Right lung (tissue), 5 donors: ENCODE data around the gene ATN1. TPM values are rescaled to one million over a fixed set of nuclear protein-coding genes. Genes with fewer than 3 reads are reported as not detected.

Experiments
- DNase-seq, 2 donors: peaks; one replicate each; pipeline ENCODE4 v3.0.0-alpha.2; 2013
- polyA plus RNA-seq, 5 donors: library from polyadenylated mRNA; unstranded; fragments of 120-200 nt; gene quantifications; one replicate each; pipeline versions ENCODE4 v1.2.1 to v1.2.3, GENCODE V29; 2013; ENCODE audit warnings: inconsistent platforms in 1 of 5, low replicate concordance in 1 of 5; ENCODE audit not compliant: insufficient read length in 5 of 5, insufficient read depth in 1 of 5

Gene ATN1
- polyA plus RNA-seq, 5 donors, result 80.2 to 135 (median 118) TPM

- no peak for DNase-seq
Observed at GRCh38 chr12:6956021-6956727, 28.4 kb downstream of the ATN1 start.

- DNase-seq, result no peak
Observed at GRCh38 chr12:6957151-6957701, 29.5 kb downstream of the ATN1 start.

GRCh38 chr12:6957741-6958608, 30.2 kb downstream of the ATN1 start:
- DNase-seq, result no peak

DNA sequence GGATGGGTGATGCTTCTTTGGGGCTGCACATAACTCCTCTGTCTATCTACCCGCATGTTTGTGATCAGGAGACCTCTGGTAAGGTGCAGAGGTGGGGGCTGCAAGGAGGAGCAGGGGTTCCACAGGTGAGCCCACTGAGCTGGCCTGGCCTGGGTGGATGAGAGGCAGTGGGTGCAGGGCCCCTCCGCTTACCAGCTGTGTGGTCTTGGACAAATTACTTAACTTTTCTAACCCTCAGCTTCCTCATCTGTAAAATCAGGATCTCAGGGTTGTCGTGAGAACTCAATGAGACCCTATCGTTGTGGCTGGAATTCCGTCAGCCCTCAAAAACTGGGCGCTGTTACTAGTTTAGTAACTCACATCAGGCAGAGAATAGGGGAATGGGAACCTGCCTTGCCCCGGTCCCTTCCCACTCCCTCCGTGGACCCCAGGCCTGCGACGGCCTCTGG, 30.9 kb downstream of the ATN1 start:
- no peak for DNase-seq

DNA sequence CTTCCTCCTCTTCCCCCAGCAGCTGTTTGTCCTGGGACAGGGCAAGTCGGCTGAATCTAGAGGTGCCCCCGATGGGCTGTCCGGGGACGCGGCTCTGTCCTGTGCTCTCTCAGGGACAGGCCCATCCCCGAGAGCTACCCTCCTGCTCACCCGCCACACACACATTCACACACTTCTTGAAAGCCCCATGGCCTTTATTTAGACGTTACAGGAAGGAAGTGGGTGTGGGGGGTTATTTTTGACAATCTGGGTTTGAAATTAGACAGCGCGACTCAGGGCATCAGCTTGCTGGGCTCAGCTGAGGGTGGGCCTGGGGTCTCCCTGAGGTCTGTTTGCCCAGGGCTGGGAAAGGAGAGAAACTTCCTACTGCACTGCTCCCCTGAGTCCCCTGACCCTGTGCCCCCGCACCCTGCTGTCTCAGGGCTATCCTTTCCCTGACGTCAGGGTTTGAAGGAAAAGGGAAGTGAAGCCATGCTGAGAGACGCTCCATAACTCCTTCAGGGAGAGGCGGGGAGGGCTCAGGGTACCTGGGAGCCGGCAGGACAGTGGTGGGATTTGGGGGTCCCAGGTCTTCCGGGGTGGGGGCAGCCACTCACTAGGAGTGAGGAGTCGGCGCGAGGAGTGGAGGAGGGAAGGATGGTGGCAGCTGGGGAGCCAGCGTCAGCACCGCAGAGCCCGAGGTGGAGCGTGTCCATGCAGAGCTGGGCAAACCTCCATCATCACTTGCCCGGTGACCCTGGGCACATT, 31.5 kb downstream of the ATN1 start:
- DNase-seq, result no peak

DNA sequence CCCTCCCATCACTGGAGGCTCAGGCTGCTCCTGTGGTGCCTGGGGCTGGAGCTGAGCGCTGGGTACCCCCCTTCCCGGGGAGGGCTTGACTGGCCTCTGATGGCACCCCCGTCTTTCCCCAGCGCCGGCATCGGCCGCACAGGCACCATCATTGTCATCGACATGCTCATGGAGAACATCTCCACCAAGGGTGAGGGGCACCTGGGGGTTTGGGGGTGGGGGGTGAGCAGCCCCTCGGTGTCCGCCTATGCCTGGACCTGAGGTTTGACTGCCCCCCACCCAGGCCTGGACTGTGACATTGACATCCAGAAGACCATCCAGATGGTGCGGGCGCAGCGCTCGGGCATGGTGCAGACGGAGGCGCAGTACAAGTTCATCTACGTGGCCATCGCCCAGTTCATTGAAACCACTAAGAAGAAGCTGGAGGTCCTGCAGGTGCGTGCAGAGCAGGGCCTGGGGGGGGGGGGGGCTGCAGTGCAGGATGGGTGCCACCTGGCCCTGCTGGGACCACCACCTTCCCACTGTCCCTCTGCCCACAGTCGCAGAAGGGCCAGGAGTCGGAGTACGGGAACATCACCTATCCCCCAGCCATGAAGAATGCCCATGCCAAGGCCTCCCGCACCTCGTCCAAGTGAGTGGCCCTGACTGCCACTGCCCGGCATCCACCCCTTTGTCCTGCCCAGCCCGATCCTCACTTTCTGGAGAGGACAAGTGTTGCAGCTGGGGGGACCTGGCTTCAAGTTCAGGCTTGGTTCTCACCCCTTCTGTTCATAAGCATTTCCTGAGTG, 32.2 kb downstream of the ATN1 start:
- no peak for DNase-seq

GRCh38 chr12:6960593-6961277, 33.0 kb downstream of the ATN1 start:
- DNase-seq, result no peak

- DNase-seq, result no peak
Observed at GRCh38 chr12:6961278-6961694, 33.5 kb downstream of the ATN1 start.

- no peak for DNase-seq
Observed at GRCh38 chr12:6961695-6962284, 34.0 kb downstream of the ATN1 start.

DNA sequence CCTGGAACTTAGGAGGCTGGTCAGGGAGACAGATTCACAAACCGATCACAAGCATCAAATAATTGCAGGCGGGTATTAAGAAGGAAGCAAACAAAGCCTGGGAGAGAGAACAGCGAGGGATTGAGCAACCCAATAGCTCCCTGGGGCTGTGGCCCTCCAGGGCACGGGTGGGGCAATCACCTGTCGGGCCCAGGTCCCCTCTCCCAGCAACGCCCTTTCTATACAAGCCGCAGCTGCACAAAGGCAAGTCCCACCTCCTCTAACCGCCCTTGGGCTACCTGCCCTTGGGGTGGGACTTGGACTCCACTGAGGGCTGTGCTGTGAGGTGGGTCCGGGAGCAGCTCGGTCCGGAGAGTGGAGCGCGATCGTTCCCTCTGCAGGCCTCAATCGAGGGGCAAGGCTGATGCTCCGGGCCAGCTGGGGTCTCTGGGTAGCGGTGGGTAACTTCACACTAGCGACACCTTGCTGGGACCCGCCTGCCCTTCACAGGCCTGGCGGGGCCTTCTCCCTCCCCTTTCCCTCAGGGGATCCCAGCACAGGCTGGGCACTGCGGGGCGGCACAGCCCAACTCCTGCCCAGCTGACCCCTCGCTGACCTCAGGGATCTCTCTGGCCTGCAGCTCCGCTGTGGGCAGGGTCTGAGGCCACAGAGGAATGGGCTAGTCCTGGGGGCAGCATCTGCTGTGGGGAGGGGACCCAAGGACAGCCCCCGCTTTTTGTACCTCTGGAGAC, 34.7 kb downstream of the ATN1 start:
- DNase-seq, result no peak

DNA sequence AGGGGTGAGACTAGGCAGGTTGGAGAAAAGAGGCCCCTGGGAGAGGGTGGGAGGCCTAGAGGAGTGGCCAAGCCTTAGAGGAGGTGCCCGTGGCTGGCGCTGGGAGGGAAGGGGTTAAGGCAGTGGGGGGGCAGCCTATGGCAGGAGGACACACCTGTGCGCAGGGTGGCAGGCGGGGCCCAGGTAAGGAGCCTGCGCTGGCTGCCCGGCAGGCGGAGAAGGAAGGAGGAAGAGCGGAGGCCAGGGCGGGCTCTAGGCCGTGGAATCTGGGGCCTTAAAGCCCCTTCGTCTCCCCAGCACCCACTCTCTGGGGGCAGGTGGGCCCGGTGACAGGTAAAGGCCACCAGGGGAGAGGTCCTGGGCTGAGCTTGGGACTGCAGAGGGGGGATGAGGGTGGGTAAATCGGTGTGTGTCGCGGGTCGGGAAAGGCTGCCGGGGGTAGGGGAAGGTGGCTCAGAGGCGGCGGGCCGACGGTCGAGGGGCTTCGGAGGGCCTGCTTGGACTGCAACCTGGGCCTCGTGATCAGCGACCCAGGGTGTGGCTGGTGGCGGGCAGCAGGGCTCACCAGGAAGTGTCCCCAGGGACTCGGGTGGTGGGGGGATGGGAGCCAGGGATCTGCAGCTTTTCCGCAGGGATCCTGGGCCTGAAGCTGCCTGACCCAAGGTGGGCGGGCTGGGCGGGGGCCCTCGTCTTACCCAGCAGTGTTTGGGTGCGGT, 35.4 kb downstream of the ATN1 start:
- DNase-seq, result peak; percentile 51 to 62

DNA sequence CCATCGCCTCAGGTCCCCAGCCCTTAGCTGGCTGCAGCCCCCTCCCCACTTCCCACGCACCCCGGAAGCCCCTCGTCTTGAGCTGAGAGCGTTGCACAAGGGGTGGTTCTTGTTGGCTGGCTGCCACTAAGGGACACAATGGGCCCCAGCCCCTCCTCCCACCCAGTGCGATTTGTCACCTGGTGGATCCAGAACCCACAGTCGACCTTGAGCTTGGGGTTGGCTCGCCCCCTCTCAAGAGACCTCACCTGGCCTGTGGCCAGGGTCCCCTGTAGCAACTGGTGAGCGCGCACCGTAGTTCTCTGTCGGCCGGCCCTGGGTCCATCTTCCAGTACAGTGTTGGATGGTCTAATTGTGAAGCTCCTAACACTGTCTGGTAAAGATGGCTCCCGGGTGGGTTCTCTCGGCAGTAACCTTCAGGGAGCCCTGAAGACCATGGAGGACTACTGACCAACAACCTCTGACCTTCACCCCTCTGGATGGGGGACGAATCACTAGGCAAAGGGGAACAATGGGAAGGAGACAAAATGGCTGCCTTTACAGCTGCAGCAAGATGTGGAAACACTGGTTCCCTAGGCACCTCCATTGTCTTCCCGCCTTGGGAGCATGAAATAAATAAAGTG, 36.1 kb downstream of the ATN1 start:
- DNase-seq, result no peak

DNA sequence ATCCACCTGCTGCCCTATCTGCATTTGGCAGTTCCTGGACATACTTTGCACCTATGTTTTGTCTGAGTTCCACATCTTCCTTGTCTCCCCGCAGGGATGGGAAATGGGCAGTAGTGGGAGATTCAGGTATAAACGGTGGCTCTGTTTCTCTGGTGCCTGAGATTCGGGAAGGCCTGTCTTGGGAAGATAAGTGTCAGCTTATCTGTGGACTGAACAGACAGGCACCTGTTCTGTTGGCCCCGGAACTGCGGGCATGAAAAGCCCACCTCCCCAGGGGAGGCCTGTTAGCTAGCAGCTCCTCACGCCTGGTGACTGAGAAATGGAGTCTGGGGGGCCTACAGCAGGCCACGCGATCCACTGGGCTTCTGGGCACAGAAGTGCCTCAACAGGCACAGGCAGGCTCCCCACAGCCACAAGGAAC, 36.9 kb downstream of the ATN1 start:
- DNase-seq, result no peak

- peak; percentile 79 to 84 for DNase-seq
Observed at GRCh38 chr12:6965026-6965661, 37.4 kb downstream of the ATN1 start.

DNA sequence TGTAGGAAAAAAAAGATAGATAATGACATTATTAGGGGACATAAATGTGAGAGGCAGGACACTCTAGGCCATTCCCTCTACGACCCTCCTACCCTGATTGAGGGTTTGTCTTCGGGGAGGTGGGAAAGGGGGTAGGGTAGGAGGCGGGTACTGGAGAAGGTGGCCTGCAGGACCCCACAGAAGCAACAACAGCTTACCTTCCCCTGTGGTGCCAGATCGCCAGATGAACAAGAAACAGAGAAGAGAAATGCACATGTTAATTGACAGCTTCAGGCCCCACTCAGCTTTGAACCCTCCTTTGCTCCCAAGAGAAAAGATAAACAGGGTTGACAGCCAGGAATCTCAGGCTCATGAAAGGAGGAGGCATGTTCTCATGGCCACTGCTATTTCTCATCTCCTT, 38.0 kb downstream of the ATN1 start:
- DNase-seq, result no peak

DNA sequence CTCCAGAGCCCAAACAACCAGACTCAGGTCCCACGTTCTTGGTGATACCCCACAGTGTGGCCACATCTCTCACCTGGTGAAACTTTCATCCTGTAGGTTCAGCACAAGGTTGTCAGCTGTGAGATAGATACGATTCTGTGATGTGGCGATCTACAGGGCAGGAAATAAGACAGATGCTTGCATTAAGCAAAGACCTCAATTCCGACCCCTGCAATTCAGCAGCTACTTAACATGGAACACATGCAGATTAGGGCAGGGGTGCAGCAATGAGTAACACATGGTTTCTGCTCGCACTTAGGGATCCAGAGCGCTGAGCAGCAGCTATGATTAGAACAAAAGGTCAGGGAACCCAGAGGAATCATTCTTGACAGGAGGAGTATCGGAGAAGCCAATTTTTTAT, 38.6 kb downstream of the ATN1 start:
- DNase-seq, result no peak

GRCh38 chr12:6967651-6968100, 39.9 kb downstream of the ATN1 start:
- no peak for DNase-seq

DNA sequence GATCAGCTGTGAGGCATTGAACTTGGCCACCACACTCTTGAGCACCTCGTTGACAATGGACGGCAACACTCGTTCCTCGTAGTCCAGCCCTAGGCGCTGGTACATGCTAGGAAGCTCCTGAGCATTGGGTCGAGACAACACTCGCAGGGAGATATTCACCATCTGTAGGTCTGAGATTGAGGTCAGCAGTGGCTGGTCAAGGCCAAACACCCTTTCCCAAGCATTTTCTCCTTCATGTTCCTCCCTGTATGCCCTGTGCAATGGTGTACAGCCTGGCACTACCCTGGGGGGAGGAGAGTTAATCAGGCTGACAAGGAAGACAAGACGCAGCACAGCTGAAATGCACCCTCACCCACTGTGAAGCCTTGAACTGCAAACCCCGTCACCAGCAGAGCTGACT, 40.7 kb downstream of the ATN1 start:
- no peak for DNase-seq
